ENCODE results near the gene ADNP2. TPM values are rescaled to one million over a fixed set of nuclear protein-coding genes. Genes with fewer than 3 reads are reported as not detected.

ADNP2 gene
- total and polyA plus RNA-seq, 7 donors: 1.5 to 4.6 (median 3.4) TPM

GRCh38 chr18:80104364-80104779 lies 4.7 kb upstream of the ADNP2 start:
- DNase-seq (no peak), ATAC-seq (no peak)
- H3K4me3 ChIP-seq: no peak overlapping the region
- no peaks in the 10 kb centered on the region for H3K4me1 ChIP-seq
- 53 to 59% (median 55%) methylated on average over 7 of the region's 7 CpGs for WGBS, 3 donors
- TF ChIP-seq, protein P1, sequence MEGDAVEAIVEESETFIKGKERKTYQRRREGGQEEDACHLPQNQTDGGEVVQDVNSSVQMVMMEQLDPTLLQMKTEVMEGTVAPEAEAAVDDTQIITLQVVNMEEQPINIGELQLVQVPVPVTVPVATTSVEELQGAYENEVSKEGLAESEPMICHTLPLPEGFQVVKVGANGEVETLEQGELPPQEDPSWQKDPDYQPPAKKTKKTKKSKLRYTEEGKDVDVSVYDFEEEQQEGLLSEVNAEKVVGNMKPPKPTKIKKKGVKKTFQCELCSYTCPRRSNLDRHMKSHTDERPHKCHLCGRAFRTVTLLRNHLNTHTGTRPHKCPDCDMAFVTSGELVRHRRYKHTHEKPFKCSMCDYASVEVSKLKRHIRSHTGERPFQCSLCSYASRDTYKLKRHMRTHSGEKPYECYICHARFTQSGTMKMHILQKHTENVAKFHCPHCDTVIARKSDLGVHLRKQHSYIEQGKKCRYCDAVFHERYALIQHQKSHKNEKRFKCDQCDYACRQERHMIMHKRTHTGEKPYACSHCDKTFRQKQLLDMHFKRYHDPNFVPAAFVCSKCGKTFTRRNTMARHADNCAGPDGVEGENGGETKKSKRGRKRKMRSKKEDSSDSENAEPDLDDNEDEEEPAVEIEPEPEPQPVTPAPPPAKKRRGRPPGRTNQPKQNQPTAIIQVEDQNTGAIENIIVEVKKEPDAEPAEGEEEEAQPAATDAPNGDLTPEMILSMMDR (IDR thresholded peaks at IDR 0.05): no peak
- no peaks in the 10 kb centered on the region for H3K36me3 ChIP-seq (ENCODE audit: insufficient read depth in 1 of 2, low read depth in 1 of 2)
- intact Hi-C loops (cut with DNase I): no loop called here
- H3K27ac ChIP-seq: no peak overlapping the region
- H3K27me3 ChIP-seq (ENCODE audit: insufficient read depth in 3 of 3, low read length in 2 of 3): no peaks in the 10 kb centered on the region
- H3K9me3 ChIP-seq: peaks cover 7% of the 10 kb centered on the region

DNA sequence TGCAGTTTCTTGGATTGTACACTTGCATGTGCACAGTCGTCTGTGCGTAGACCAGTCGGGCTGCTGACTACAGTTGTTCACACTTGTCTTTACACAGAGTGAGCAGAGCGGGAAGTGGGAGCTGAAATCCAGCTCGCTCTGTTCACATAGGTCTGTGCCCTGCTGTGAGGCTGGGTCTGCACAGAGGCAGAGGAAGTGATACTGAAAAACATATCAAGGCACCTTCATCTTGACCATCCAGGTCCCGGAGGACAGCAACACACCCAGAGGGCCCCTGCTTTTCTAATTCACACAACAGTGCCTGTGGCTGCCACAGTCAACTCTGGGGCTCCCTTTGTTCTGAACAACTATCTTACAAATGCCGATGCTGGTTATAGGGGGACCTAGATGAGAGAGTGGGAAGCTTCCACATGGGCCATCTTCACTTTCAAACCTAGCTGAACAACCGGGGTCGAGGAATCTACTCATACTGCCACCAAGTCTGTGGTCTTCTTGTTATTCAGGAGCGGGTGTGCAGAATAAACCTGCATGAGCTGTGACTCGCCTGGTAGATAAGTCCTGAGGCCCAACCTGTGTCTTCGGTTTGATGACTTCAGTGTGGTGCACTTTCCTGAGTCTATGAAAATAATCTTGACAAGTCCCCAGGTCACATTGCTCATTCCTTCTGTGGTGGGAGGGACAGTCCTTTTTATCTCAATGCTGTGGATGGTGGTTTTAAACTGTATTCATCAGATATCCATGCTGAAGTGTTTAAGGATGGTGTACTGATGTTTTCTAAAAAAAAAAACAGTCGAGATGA lies 3.5 kb upstream of the ADNP2 start:
- Histone ChIP-seq H3K27ac (no peak overlapping the region), H3K36me3 (ENCODE audit: insufficient read depth in 1 of 2, low read depth in 1 of 2) (no peaks in the 10 kb centered on the region), H3K27me3 (ENCODE audit: insufficient read depth in 3 of 3, low read length in 2 of 3) (peaks cover 0 to under 1% (median 0%) of the 10 kb centered on the region in 3 donors), H3K4me3 (no peak overlapping the region), H3K9me3 (peaks cover 7% of the 10 kb centered on the region), H3K4me1 (peaks cover 6% of the 10 kb centered on the region)
- intact Hi-C loops (cut with DNase I): no loop called here
- DNase-seq (no peak), ATAC-seq (no peak)
- whole genome bisulfite sequencing, 3 donors: 81 to 88% (median 87%) methylated on average over 13 of the region's 13 CpGs
- TF ChIP-seq, protein P1 (IDR thresholded peaks at IDR 0.05): no peak

- peaks cover 0 to 7% (median 2%) of the 10 kb centered on the region in 3 donors for H3K27me3 ChIP-seq (ENCODE audit: insufficient read depth in 3 of 3, low read length in 2 of 3)
- intact Hi-C loops (cut with DNase I): no loop called here
- WGBS, 3 donors: 22 to 41% (median 35%) methylated on average over 6 of the region's 6 CpGs
- H3K9me3 ChIP-seq: peaks cover 7% of the 10 kb centered on the region
- TF ChIP-seq, protein P1 (IDR thresholded peaks at IDR 0.05): no peak
- no peak overlapping the region for H3K27ac ChIP-seq
- DNase-seq: no peak
- H3K4me1 ChIP-seq: peaks cover 7% of the 10 kb centered on the region
- ATAC-seq: no peak
- no peaks in the 10 kb centered on the region for H3K36me3 ChIP-seq (ENCODE audit: insufficient read depth in 1 of 2, low read depth in 1 of 2)
- H3K4me3 ChIP-seq: no peak overlapping the region
Observed at GRCh38 chr18:80106482-80107051, 2.5 kb upstream of the ADNP2 start.

DNA sequence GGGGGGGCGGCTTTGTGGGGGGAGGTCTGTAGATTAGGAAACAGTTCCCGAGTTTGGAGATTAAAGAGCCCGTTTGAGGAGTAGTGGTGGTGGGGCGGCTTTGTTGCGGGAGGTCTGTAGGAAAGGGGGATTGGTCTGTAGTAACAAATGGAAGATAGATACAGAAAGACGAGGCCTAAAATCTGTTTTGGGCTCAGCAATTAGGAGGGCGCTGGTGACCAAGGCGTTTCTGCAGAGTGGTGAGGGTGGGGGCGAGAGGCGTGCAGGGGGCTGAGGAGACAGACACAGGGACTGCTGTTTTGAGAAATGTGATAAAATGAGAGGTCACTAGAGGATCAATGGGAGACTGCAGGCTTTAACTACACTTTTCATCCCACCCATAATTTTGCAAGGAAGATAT lies 1.6 kb upstream of the ADNP2 start:
- no peak overlapping the region for H3K27ac ChIP-seq
- intact Hi-C loops (cut with DNase I): no loop called here

More for the DNA sequence above, 1.6 kb upstream of the ADNP2 start:
- Histone ChIP-seq H3K4me3 (no peak overlapping the region), H3K27me3 (ENCODE audit: insufficient read depth in 3 of 3, low read length in 2 of 3) (peaks cover 0 to 7% (median 2%) of the 10 kb centered on the region in 3 donors), H3K4me1 (peaks cover 7% of the 10 kb centered on the region), H3K9me3 (peaks cover 7% of the 10 kb centered on the region), H3K36me3 (ENCODE audit: insufficient read depth in 1 of 2, low read depth in 1 of 2) (no peaks in the 10 kb centered on the region)
- TF ChIP-seq, protein P1 (IDR thresholded peaks at IDR 0.05): no peak
- ATAC-seq: no peak
- WGBS, 3 donors: 53 to 57% (median 57%) methylated on average over 10 of the region's 10 CpGs
- DNase-seq: no peak
